HepG2 (cell line): ENCODE results near the gene NCBP3. TPM values are rescaled to one million over a fixed set of nuclear protein-coding genes. Genes with fewer than 3 reads are reported as not detected.
A peak's percentile ranks its signal among the peaks of the same experiment; 100 is the strongest.
"Not testable (repeated sequence)": the region's sequence is repeated elsewhere in the genome, so short reads cannot be mapped to it uniquely, and the experiment has no call there.

Source experiments
- ATAC-seq: fragments of 200-7000 bp; cut with Tn5 transposase; 3 replicates; pipeline ENCODE4 v1.9.1; 2020; ENCODE audit warnings: mild to moderate bottlenecking, moderate library complexity
- BruUV-seq: library from RNA; stranded (reverse); fragments of 400-500 nt; replicated peaks from 2 replicates; lab custom pipeline; 2021; lab: Mats Ljungman, UMichigan
- CTCF ChIA-PET: fragments of 300-600 bp; formaldehyde crosslinking; extraction: SDS; loops from one replicate; lab custom pipeline; 2021; ENCODE audit warnings: low total read pairs, inconsistent platforms, low intra/inter-chr PET ratio; lab: Yijun Ruan, JAX
- POLR2A ChIA-PET: fragments of 350-600 bp; sonication (Branson Sonifier 250); formaldehyde crosslinking; loops from one replicate; lab custom pipeline; 2020; ENCODE audit warnings: antibody characterized with exemption, inconsistent platforms; lab: Yijun Ruan, JAX
- DNase-seq: peaks from one replicate; pipeline ENCODE4 v3.0.0-alpha.2; 2015; ENCODE audit warnings: low spot score
- FAIRE-seq: peaks from 3 replicates; lab custom pipeline; 2011; peaks lifted over from hg19 to GRCh38; lab: Jason Lieb, UNC
- H2AFZ ChIP-seq: one replicate; pipeline ENCODE4 v1.6.1; 2011; ENCODE audit warnings: low read length, inconsistent platforms
- H3K27ac ChIP-seq: fragments of 300-600 bp; 3 replicates; pipeline ENCODE4 v1.8.0; 2011; ENCODE audit warnings: mixed run types, mild to moderate bottlenecking, mixed read lengths, low read length, inconsistent platforms; ENCODE audit not compliant: insufficient read depth; ENCODE audit errors: extremely low read length
- H3K27me3 ChIP-seq, 2 experiments: fragments of 200-600 bp in 1 of 2; 2 replicates in 1 of 2; 3 replicates in 1 of 2; pipeline versions ENCODE4 v1.6.0 to v1.8.0; 2011; ENCODE audit warnings: low read length in 2 of 2, mild to moderate bottlenecking in 2 of 2, moderate library complexity in 2 of 2, inconsistent platforms in 1 of 2; ENCODE audit not compliant: insufficient read depth in 2 of 2, control insufficient read depth in 1 of 2
- H3K36me3 ChIP-seq, 2 experiments: fragments of 200-600 bp in 1 of 2; replicated peaks in 1 of 2; 2 replicates in 1 of 2; 3 replicates in 1 of 2; pipeline versions ENCODE4 v1.5.1 to v1.8.0; 2011; ENCODE audit warnings: low read length in 2 of 2, inconsistent platforms in 1 of 2; ENCODE audit not compliant: insufficient read depth in 2 of 2, control insufficient read depth in 1 of 2
- H3K4me1 ChIP-seq: 2 replicates; pipeline ENCODE4 v1.5.1; 2012; ENCODE audit warnings: low read length, inconsistent platforms; ENCODE audit not compliant: insufficient read depth
- H3K4me2 ChIP-seq: 2 replicates; pipeline ENCODE4 v1.6.0; 2011; ENCODE audit warnings: low read depth, low read length, inconsistent platforms
- H3K4me3 ChIP-seq, 3 experiments: fragments of 200-600 bp in 1 of 3; sonication (generic), shearing (Covaris generic) in 1 of 3; replicated peaks in 1 of 3; 2 replicates each; pipeline ENCODE4 v1.5.1; 2011 to 2016; ENCODE audit warnings: low read length in 3 of 3, inconsistent platforms in 2 of 3, low read depth in 2 of 3, mild to moderate bottlenecking in 2 of 3, control low read depth in 1 of 3, mixed read lengths in 1 of 3; ENCODE audit not compliant: insufficient read depth in 1 of 3
- H3K79me2 ChIP-seq: one replicate; pipeline ENCODE4 v1.6.1; 2011; ENCODE audit warnings: low read length, inconsistent platforms; ENCODE audit not compliant: insufficient read depth
- H3K9ac ChIP-seq: 2 replicates; pipeline ENCODE4 v1.6.0; 2011; ENCODE audit warnings: mild to moderate bottlenecking, low read depth, low read length, inconsistent platforms; ENCODE audit not compliant: insufficient read depth
- H3K9me3 ChIP-seq: 2 replicates; pipeline ENCODE4 v1.5.1; 2012; ENCODE audit warnings: mild to moderate bottlenecking, low read length
- H4K20me1 ChIP-seq: 2 replicates; pipeline ENCODE4 v1.6.0; 2011; ENCODE audit warnings: inconsistent platforms, mild to moderate bottlenecking, low read length, moderate library complexity; ENCODE audit not compliant: insufficient read depth
- ZNF121 ChIP-seq: sonication (generic); formaldehyde crosslinking; IDR thresholded peaks from 2 replicates; pipeline ENCODE4 v1.5.0; 2020; ENCODE audit warnings: mild to moderate bottlenecking, missing genetic modification reagents
- ZNF543 ChIP-seq: sonication (generic); formaldehyde crosslinking; IDR thresholded peaks from 2 replicates; pipeline ENCODE4 v1.4.0; 2020; ENCODE audit warnings: mild to moderate bottlenecking, missing genetic modification reagents
- WGBS: methylation state at CpG from one replicate; pipeline ENCODE4 v1.1.6; 2017; ENCODE audit warnings: low lambda C conversion rate; 5-methylcytosine and 5-hydroxymethylcytosine counted together
- in situ Hi-C: cut with HindIII; loops from 2 replicates; pipeline ENCODE4 v1.10.0; 2017; ENCODE audit warnings: low pct_unique_long_range_greater_than_20kb; ENCODE audit not compliant: extremely low pct_ligation_motif_present
- intact Hi-C: fragments of 100-400 bp; cut with micrococcal nuclease; formaldehyde crosslinking; loops from one replicate; pipeline ENCODE4 v1.10.0; 2022; ENCODE audit not compliant: unreplicated experiment
- polyA plus RNA-seq, 8 experiments: library from polyadenylated mRNA; depleted of rRNA in 3 of 8; stranded (reverse) in 7 of 8; unstranded in 1 of 8; fragments of >200 nt; fragmentation: Illumina TruSeq in 4 of 8; extraction: Trizol in 4 of 8; gene quantifications; 2 replicates each; pipeline versions ENCODE4 v1.2.1 to v1.2.3, GENCODE V29; 2011 to 2016; ENCODE audit warnings: low read depth in 4 of 8, missing spikeins in 1 of 8, mixed read lengths in 1 of 8; ENCODE audit not compliant: insufficient read depth in 1 of 8
- total RNA-seq, 5 experiments: library from RNA; depleted of rRNA; stranded (reverse); fragments of >200 nt; fragmentation: Illumina TruSeq; extraction: Trizol; gene quantifications; 2 replicates each; pipeline ENCODE4 v1.2.3, GENCODE V29; 2016; ENCODE audit warnings: low read depth in 1 of 5
- TF ChIP-seq, protein P1 (sequence below): sonication (generic); formaldehyde crosslinking; IDR thresholded peaks from 2 replicates; pipeline ENCODE4 v1.5.0; 2020; ENCODE audit warnings: mild to moderate bottlenecking, missing genetic modification reagents

Gene NCBP3
- total and polyA plus RNA-seq, 2 of the 13 experiments (the other 11 are each of a cell fraction or from before 2014, with no cell fraction given), result 19.5 to 24.8 TPM

DNA sequence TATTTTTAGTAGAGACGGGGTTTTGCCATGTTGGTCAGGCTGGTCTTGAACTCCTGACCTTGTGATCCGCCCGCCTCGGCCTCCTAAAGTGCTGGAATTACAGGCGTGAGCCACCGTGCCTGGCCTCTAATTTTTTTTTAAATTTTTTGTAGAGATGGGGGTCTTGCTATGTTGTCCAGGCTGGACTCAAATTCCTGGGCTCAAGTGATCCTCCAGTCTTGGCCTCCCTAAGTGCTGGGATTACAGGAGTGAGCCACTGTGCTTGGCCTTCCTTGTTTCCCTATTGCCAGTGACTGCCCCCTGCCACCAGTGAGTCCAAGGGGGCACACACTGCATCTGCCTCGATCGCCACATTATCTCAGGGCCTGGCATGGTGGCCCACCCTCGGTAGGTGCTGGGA is 51.9 kb downstream of the NCBP3 start:
- H3K79me2 ChIP-seq, H2AFZ ChIP-seq, H4K20me1 ChIP-seq, ATAC-seq, BruUV-seq, FAIRE-seq, in situ Hi-C loops, CTCF ChIA-PET, DNase-seq, H3K27me3 ChIP-seq, H3K36me3 ChIP-seq, H3K9me3 ChIP-seq: not testable (repeated sequence)
- H3K4me1 ChIP-seq, result peaks cover 50% of the 10 kb centered on the region
- 92% methylated on average over 9 of the region's 9 CpGs for WGBS
- H3K4me3 ChIP-seq, result peak overlapping the region in 1 of 3 experiments; percentile 57; a peak in 1 of 6 replicates
- TF ChIP-seq ZNF121 (CRISPR knock-in tag) (peak; percentile 98), ZNF543 (CRISPR knock-in tag) (peak; percentile 1; the same call in 1 of the 2 replicates)
- TF ChIP-seq, protein P1, sequence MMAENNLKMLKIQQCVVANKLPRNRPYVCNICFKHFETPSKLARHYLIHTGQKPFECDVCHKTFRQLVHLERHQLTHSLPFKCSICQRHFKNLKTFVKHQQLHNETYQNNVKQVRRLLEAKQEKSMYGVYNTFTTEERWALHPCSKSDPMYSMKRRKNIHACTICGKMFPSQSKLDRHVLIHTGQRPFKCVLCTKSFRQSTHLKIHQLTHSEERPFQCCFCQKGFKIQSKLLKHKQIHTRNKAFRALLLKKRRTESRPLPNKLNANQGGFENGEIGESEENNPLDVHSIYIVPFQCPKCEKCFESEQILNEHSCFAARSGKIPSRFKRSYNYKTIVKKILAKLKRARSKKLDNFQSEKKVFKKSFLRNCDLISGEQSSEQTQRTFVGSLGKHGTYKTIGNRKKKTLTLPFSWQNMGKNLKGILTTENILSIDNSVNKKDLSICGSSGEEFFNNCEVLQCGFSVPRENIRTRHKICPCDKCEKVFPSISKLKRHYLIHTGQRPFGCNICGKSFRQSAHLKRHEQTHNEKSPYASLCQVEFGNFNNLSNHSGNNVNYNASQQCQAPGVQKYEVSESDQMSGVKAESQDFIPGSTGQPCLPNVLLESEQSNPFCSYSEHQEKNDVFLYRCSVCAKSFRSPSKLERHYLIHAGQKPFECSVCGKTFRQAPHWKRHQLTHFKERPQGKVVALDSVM (CRISPR knock-in tag), result 0 out of 2 replicates have a peak, but pooled peaks have one; percentile 12
- H3K27ac ChIP-seq, result peak overlapping the region; percentile 92
- peak overlapping the region; percentile 75 for H3K9ac ChIP-seq
- intact Hi-C loops, result loop anchor here (1.0 kb wide), 1 partner anchor 9 kb away; no protein-coding TSS in a partner anchor
- H3K4me2 ChIP-seq, result peak overlapping the region; percentile 79
- POLR2A ChIA-PET, result interaction anchor here (0.7 to 4.1 kb wide), 5 partner anchors 10 to 360 kb away, joined by 3 to 39 read pairs (median 3); partner anchors contain the start of gene EMC6

DNA sequence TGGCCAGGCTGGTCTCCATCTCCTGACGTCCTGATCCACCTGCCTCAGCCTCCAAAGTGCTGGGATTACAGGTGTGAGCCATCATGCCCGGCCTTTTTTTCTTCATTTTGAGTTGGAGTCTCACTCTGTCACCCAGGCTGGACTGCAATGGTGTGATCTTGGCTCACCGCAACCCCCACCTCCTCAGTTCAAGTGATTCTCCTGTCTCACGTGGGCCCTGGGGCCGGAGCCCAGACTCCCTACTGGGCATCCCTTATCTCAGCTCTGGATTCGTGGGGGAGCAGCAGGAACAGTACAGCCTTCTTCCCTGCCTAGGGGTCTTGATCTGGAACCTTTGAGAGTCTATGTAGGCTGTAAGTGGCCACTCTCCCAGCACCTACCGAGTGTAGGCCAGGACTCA is 52.8 kb downstream of the NCBP3 start:
- H3K27ac ChIP-seq, H3K9me3 ChIP-seq, BruUV-seq, in situ Hi-C loops, H3K79me2 ChIP-seq, H3K27me3 ChIP-seq, DNase-seq, H3K4me2 ChIP-seq, H3K36me3 ChIP-seq, H4K20me1 ChIP-seq, H3K4me3 ChIP-seq, intact Hi-C loops, CTCF ChIA-PET, H3K9ac ChIP-seq, FAIRE-seq, H2AFZ ChIP-seq, ATAC-seq: not testable (repeated sequence)
- WGBS, result 97% methylated on average over 7 of the region's 7 CpGs
- peaks cover 43% of the 10 kb centered on the region for H3K4me1 ChIP-seq
- POLR2A ChIA-PET, result interaction anchor here (4.1 kb wide), 1 partner anchor 12 kb away, joined by 39 read pairs; no protein-coding TSS in a partner anchor
